Astrocyte (in vitro differentiated cells and primary cell): ENCODE results near the gene ALOX12. TPM values are rescaled to one million over a fixed set of nuclear protein-coding genes. Genes with fewer than 3 reads are reported as not detected.
A peak's percentile ranks its signal among the peaks of the same experiment; 100 is the strongest.

Experiments used
- DNase-seq: peaks from one replicate; pipeline ENCODE4 v3.0.0-alpha.2; 2010; ENCODE audit warnings: low read depth
- FAIRE-seq: peaks from 2 replicates; lab custom pipeline; 2011; peaks lifted over from hg19 to GRCh38; lab: Jason Lieb, UNC
- H2AFZ ChIP-seq: 2 replicates; pipeline ENCODE4 v1.6.0; 2012; ENCODE audit warnings: low read depth, low read length, inconsistent platforms
- H3K27ac ChIP-seq: 2 replicates; pipeline ENCODE4 v1.5.1; 2011; ENCODE audit warnings: low read depth, low read length, inconsistent platforms
- H3K27me3 ChIP-seq: 2 replicates; pipeline ENCODE4 v1.6.0; 2011; ENCODE audit warnings: low read length, inconsistent platforms; ENCODE audit not compliant: insufficient read depth
- H3K36me3 ChIP-seq: 2 replicates; pipeline ENCODE4 v1.5.1; 2011; ENCODE audit warnings: low read length, inconsistent platforms; ENCODE audit not compliant: insufficient read depth
- H3K4me1 ChIP-seq: 2 replicates; pipeline ENCODE4 v1.5.1; 2011; ENCODE audit warnings: low read length, inconsistent platforms; ENCODE audit not compliant: insufficient read depth
- H3K4me2 ChIP-seq: 2 replicates; pipeline ENCODE4 v1.6.0; 2012; ENCODE audit warnings: low read length, inconsistent platforms
- H3K4me3 ChIP-seq: 2 replicates; pipeline ENCODE4 v1.5.1; 2011; ENCODE audit warnings: low read depth, mild to moderate bottlenecking, low read length, inconsistent platforms; ENCODE audit not compliant: insufficient read depth
- H3K79me2 ChIP-seq: 2 replicates; pipeline ENCODE4 v1.6.0; 2012; ENCODE audit warnings: mild to moderate bottlenecking, low read length, inconsistent platforms; ENCODE audit not compliant: insufficient read depth
- H3K9ac ChIP-seq: 2 replicates; pipeline ENCODE4 v1.6.0; 2012; ENCODE audit warnings: mild to moderate bottlenecking, low read length, inconsistent platforms
- H3K9me3 ChIP-seq: 2 replicates; pipeline ENCODE4 v1.5.1; 2012; ENCODE audit warnings: low read depth, mild to moderate bottlenecking, low read length, inconsistent platforms; ENCODE audit not compliant: insufficient read depth
- H4K20me1 ChIP-seq: 2 replicates; pipeline ENCODE4 v1.6.0; 2012; ENCODE audit warnings: low read length, inconsistent platforms; ENCODE audit not compliant: insufficient read depth
- H3K27ac Mint-ChIP-seq: one replicate; pipeline ENCODE4 v1.8.0; 2021; ENCODE audit warnings: mild to moderate bottlenecking, mixed read lengths; ENCODE audit not compliant: unreplicated experiment
- H3K27me3 Mint-ChIP-seq: one replicate; pipeline ENCODE4 v1.8.0; 2021; ENCODE audit warnings: low read depth, mixed read lengths; ENCODE audit not compliant: unreplicated experiment
- H3K36me3 Mint-ChIP-seq: one replicate; pipeline ENCODE4 v1.8.0; 2021; ENCODE audit warnings: low read depth, mixed read lengths; ENCODE audit not compliant: unreplicated experiment
- H3K4me1 Mint-ChIP-seq: one replicate; pipeline ENCODE4 v1.8.0; 2021; ENCODE audit warnings: low read depth, mixed read lengths; ENCODE audit not compliant: unreplicated experiment
- H3K4me3 Mint-ChIP-seq: one replicate; pipeline ENCODE4 v1.8.0; 2021; ENCODE audit warnings: mild to moderate bottlenecking, moderate library complexity, mixed read lengths; ENCODE audit not compliant: unreplicated experiment
- H3K9me3 Mint-ChIP-seq: one replicate; pipeline ENCODE4 v1.8.0; 2021; ENCODE audit warnings: mild to moderate bottlenecking, mixed read lengths; ENCODE audit not compliant: unreplicated experiment
- CTCF ChIP-seq: IDR thresholded peaks from 2 replicates; pipeline ENCODE4 v1.5.1; 2011; ENCODE audit warnings: low read depth, mild to moderate bottlenecking, inconsistent platforms, low read length, moderate library complexity; ENCODE audit not compliant: insufficient read depth
- EZH2 ChIP-seq: IDR thresholded peaks from 2 replicates; pipeline ENCODE4 v1.6.1; 2012; ENCODE audit warnings: mild to moderate bottlenecking, low read length, inconsistent platforms; ENCODE audit not compliant: insufficient read depth
- total RNA-seq: library from RNA; stranded (reverse); gene quantifications from 2 replicates; pipeline ENCODE4 v1.2.1, GENCODE V29; 2021

The ALOX12 gene
- total RNA-seq, 1 donor from 2014 or later, result not detected

- DNase-seq, result peak; percentile 31
- H3K79me2 ChIP-seq, result no peaks in the 10 kb centered on the region
- H3K27me3 Mint-ChIP-seq, result peaks cover 13% of the 10 kb centered on the region
- peaks cover 3% of the 10 kb centered on the region for H3K27me3 ChIP-seq
- no peak overlapping the region for H3K27ac ChIP-seq
- H2AFZ ChIP-seq, result no peak overlapping the region
- no peak overlapping the region for H3K27ac Mint-ChIP-seq
- H3K4me1 Mint-ChIP-seq, result peaks cover 11% of the 10 kb centered on the region
- no peaks in the 10 kb centered on the region for H3K36me3 ChIP-seq
- no peak overlapping the region for H3K9ac ChIP-seq
- H4K20me1 ChIP-seq, result no peaks in the 10 kb centered on the region
- no peaks in the 10 kb centered on the region for H3K9me3 ChIP-seq
- no peak for TF ChIP-seq EZH2
- no peak for TF ChIP-seq CTCF
- no peaks in the 10 kb centered on the region for H3K36me3 Mint-ChIP-seq
- no peak overlapping the region for H3K4me2 ChIP-seq
- FAIRE-seq, result no peak
- no peak overlapping the region for H3K4me3 ChIP-seq
- no peaks in the 10 kb centered on the region for H3K9me3 Mint-ChIP-seq
- no peak overlapping the region for H3K4me3 Mint-ChIP-seq
- peaks cover 16% of the 10 kb centered on the region for H3K4me1 ChIP-seq
Observed at GRCh38 chr17:7056386-7056785, 60.5 kb downstream of the ALOX12 start.

- FAIRE-seq (peak; percentile 47), DNase-seq (peak; percentile 53)
- H3K9me3 ChIP-seq, result no peaks in the 10 kb centered on the region
- peak overlapping the region; percentile 60 for H3K4me2 ChIP-seq
- no peaks in the 10 kb centered on the region for H3K79me2 ChIP-seq
- peaks cover 26% of the 10 kb centered on the region for H3K4me1 ChIP-seq
- no peaks in the 10 kb centered on the region for H3K36me3 ChIP-seq
- peak overlapping the region; percentile 23 for H3K9ac ChIP-seq
- Mint-ChIP-seq H3K27me3 (peaks cover 3% of the 10 kb centered on the region), H3K9me3 (no peaks in the 10 kb centered on the region), H3K27ac (peak overlapping the region; percentile 42), H3K4me1 (peaks cover 24% of the 10 kb centered on the region), H3K36me3 (no peaks in the 10 kb centered on the region), H3K4me3 (peak overlapping the region; percentile 3)
- TF ChIP-seq CTCF (no peak), EZH2 (no peak)
- no peak overlapping the region for H3K4me3 ChIP-seq
- H3K27ac ChIP-seq, result peak overlapping the region; percentile 41
- no peaks in the 10 kb centered on the region for H4K20me1 ChIP-seq
- peaks cover under 1% of the 10 kb centered on the region for H3K27me3 ChIP-seq
- peak overlapping the region; percentile 58 for H2AFZ ChIP-seq
Observed at GRCh38 chr17:7058831-7059447, 63.1 kb downstream of the ALOX12 start.

Other genes with a start within 250 kb of the ALOX12 start
- 50.9 and 69.6 TPM in 2 replicates for gene XAF1, start 240.0 kb upstream of the ALOX12 start, total RNA-seq
- 0.93 and 1.2 TPM in 2 replicates for gene FBXO39, start 219.8 kb upstream of the ALOX12 start, total RNA-seq
- gene TEKT1, start 164.3 kb upstream of the ALOX12 start, total RNA-seq, result not detected in 2 replicates
- 245 and 259 TPM in 2 replicates for gene RNASEK, start 16.6 kb downstream of the ALOX12 start, total RNA-seq
- not detected in 2 replicates for gene BCL6B, start 27.0 kb downstream of the ALOX12 start, total RNA-seq
- gene SLC16A13, start 40.0 kb downstream of the ALOX12 start, total RNA-seq, result 6.6 and 6.7 TPM in 2 replicates
- not detected in 2 replicates for gene SLC16A11, start 48.0 kb downstream of the ALOX12 start, total RNA-seq
- gene CLEC10A, start 84.2 kb downstream of the ALOX12 start, total RNA-seq, result not detected in 2 replicates
- not detected in 2 replicates for gene ASGR2, start 118.8 kb downstream of the ALOX12 start, total RNA-seq
- gene ASGR1, start 183.3 kb downstream of the ALOX12 start, total RNA-seq, result 3.6 and 5.0 TPM in 2 replicates
- 45.6 and 48.0 TPM in 2 replicates for gene DLG4, start 223.8 kb downstream of the ALOX12 start, total RNA-seq
- 354 and 399 TPM in 2 replicates for gene ACADVL, start 223.9 kb downstream of the ALOX12 start, total RNA-seq
- 30.2 and 34.4 TPM in 2 replicates for gene DVL2, start 238.5 kb downstream of the ALOX12 start, total RNA-seq
- gene PHF23, start 243.4 kb downstream of the ALOX12 start, total RNA-seq, result 78.0 and 89.5 TPM in 2 replicates
- 434 and 454 TPM in 2 replicates for gene GABARAP, start 246.4 kb downstream of the ALOX12 start, total RNA-seq